K562 (cell line): ENCODE results near the gene TULP3. TPM values are rescaled to one million over a fixed set of nuclear protein-coding genes. Genes with fewer than 3 reads are reported as not detected.

Experiments
- CBFA2T2 ChIP-seq: fragments of 450-650 bp; conservative IDR thresholded peaks from 2 replicates; pipeline ENCODE4 v1.6.1; 2017; ENCODE audit warnings: mild to moderate bottlenecking
- CEBPB ChIP-seq: fragments of 450-650 bp; IDR thresholded peaks from 2 replicates; pipeline ENCODE4 v1.6.1; 2016; ENCODE audit warnings: missing genetic modification characterization, missing compliant biosample characterization
- FOXK1 ChIP-seq: sonication (generic); formaldehyde crosslinking; IDR thresholded peaks from 2 replicates; pipeline ENCODE4 v1.8.0; 2022; ENCODE audit warnings: missing genetic modification reagents, mild to moderate bottlenecking, borderline replicate concordance
- GABPB2 ChIP-seq: fragments of 250-450 bp; sonication (Bioruptor Pico); conservative IDR thresholded peaks from 2 replicates; pipeline ENCODE4 v1.5.1; 2021; ENCODE audit warnings: mild to moderate bottlenecking
- GMEB1 ChIP-seq: fragments of 250-450 bp; sonication (Bioruptor Pico); IDR thresholded peaks from 2 replicates; pipeline ENCODE4 v1.4.0; 2020; ENCODE audit warnings: mild to moderate bottlenecking
- HDAC2 ChIP-seq: fragments of 450-650 bp; IDR thresholded peaks from 2 replicates; pipeline ENCODE4 v1.6.1; 2016; ENCODE audit warnings: mild to moderate bottlenecking
- HES1 ChIP-seq: fragments of 450-650 bp; IDR thresholded peaks from 2 replicates; pipeline ENCODE4 v1.6.1; 2016; ENCODE audit warnings: low read depth, mild to moderate bottlenecking, moderate library complexity
- HMG20A ChIP-seq: fragments of 450-650 bp; formaldehyde crosslinking; conservative IDR thresholded peaks from 2 replicates; pipeline ENCODE4 v1.4.0; 2020; ENCODE audit warnings: mild to moderate bottlenecking, mixed read lengths
- MBD2 ChIP-seq: sonication (generic); IDR thresholded peaks from 2 replicates; pipeline ENCODE4 v1.6.1; 2016; ENCODE audit warnings: low read depth, borderline replicate concordance
- MTA2 ChIP-seq: fragments of 450-650 bp; IDR thresholded peaks from 2 replicates; pipeline ENCODE4 v1.6.1; 2016; ENCODE audit warnings: low read depth
- NCOA2 ChIP-seq, 2 experiments: fragments of 450-650 bp; IDR thresholded peaks; 2 replicates each; pipeline ENCODE4 v1.6.1; 2018; ENCODE audit warnings: mild to moderate bottlenecking in 2 of 2, moderate library complexity in 1 of 2; ENCODE audit not compliant: partially characterized antibody in 2 of 2
- NFATC3 ChIP-seq: fragments of 450-650 bp; IDR thresholded peaks from 2 replicates; pipeline ENCODE4 v1.6.1; 2017; ENCODE audit warnings: mild to moderate bottlenecking
- POLR2AphosphoS5 ChIP-seq: IDR thresholded peaks from 2 replicates; pipeline ENCODE4 v1.6.1; 2011; ENCODE audit warnings: mild to moderate bottlenecking, low read depth, low read length, moderate library complexity; ENCODE audit not compliant: control insufficient read depth, insufficient read depth
- STAT5A ChIP-seq: IDR thresholded peaks from 2 replicates; pipeline ENCODE4 v1.6.1; 2012; ENCODE audit warnings: low read length, inconsistent platforms, borderline replicate concordance
- TAF1 ChIP-seq: IDR thresholded peaks from 2 replicates; pipeline ENCODE4 v1.6.1; 2011; ENCODE audit warnings: mild to moderate bottlenecking, low read length, moderate library complexity; ENCODE audit not compliant: insufficient read depth, control insufficient read depth, severe bottlenecking; ENCODE audit errors: extremely low read depth
- YY1 ChIP-seq, 3 experiments: IDR thresholded peaks; 2 replicates each; pipeline ENCODE4 v1.6.1; 2011; ENCODE audit warnings: low read length in 2 of 3, mild to moderate bottlenecking in 2 of 3, moderate library complexity in 2 of 3, borderline replicate concordance in 1 of 3, control low read depth in 1 of 3, low read depth in 1 of 3; ENCODE audit not compliant: insufficient read depth in 3 of 3, insufficient replicate concordance in 2 of 3, control insufficient read depth in 1 of 3, insufficient read length in 1 of 3; ENCODE audit errors: extremely low read depth in 1 of 3
- ZFP30 ChIP-seq: fragments of 250-450 bp; sonication (Bioruptor Pico); IDR thresholded peaks from 2 replicates; pipeline ENCODE4 v1.8.0; 2022; ENCODE audit warnings: moderate library complexity, mild to moderate bottlenecking, inconsistent platforms, borderline replicate concordance
- ZFX ChIP-seq: sonication (generic); formaldehyde crosslinking; IDR thresholded peaks from 2 replicates; pipeline ENCODE4 v1.8.0; 2022; ENCODE audit warnings: mild to moderate bottlenecking, missing genetic modification reagents, moderate library complexity
- ZNF133 ChIP-seq: fragments of 250-450 bp; sonication (Bioruptor Pico); IDR thresholded peaks from 2 replicates; pipeline ENCODE4 v1.4.0; 2020; ENCODE audit warnings: mild to moderate bottlenecking
- ZNF324 ChIP-seq: fragments of 250-450 bp; sonication (Bioruptor Pico); IDR thresholded peaks from 2 replicates; pipeline ENCODE4 v1.4.0; 2020; ENCODE audit warnings: mild to moderate bottlenecking
- ZNF354B ChIP-seq: fragments of 250-450 bp; sonication (Bioruptor Pico); IDR thresholded peaks from 2 replicates; pipeline ENCODE4 v1.4.0; 2020
- ZNF507 ChIP-seq: conservative IDR thresholded peaks from 2 replicates; pipeline ENCODE4 v1.6.1; 2017; ENCODE audit warnings: missing genetic modification characterization, missing compliant biosample characterization
- ZNF639 ChIP-seq, 2 experiments: fragments of 200-800 bp in 1 of 2; sonication (Bioruptor generic) in 1 of 2; sonication (generic) in 1 of 2; formaldehyde crosslinking in 1 of 2; IDR thresholded peaks in 1 of 2; conservative IDR thresholded peaks in 1 of 2; 2 replicates each; pipeline versions ENCODE4 v1.5.0 to v1.6.1; 2016 to 2020; ENCODE audit warnings: missing compliant biosample characterization in 1 of 2, missing genetic modification characterization in 1 of 2, missing genetic modification reagents in 1 of 2
- ZNF740 ChIP-seq, 3 experiments: fragments of 200-800 bp in 1 of 3; sonication (Bioruptor generic) in 1 of 3; sonication (generic) in 1 of 3; formaldehyde crosslinking in 1 of 3; IDR thresholded peaks; 2 replicates each; pipeline versions ENCODE4 v1.6.1 to v1.8.0; 2016 to 2022; ENCODE audit warnings: mild to moderate bottlenecking in 2 of 3, missing compliant biosample characterization in 2 of 3, missing genetic modification characterization in 2 of 3, missing genetic modification reagents in 1 of 3
- polyA plus RNA-seq, 8 experiments: library from polyadenylated mRNA; depleted of rRNA in 4 of 8; stranded (reverse) in 5 of 8; unstranded in 3 of 8; fragments of >200 nt; fragmentation: Nextera tagmentation in 2 of 8; fragmentation: Illumina TruSeq in 1 of 8; extraction: Ambion mirVana in 2 of 8; extraction: Trizol in 1 of 8; gene quantifications; 2 replicates each; pipeline versions ENCODE4 v1.2.1 to v1.2.3, GENCODE V29; 2011 to 2014; ENCODE audit warnings: inconsistent platforms in 1 of 8, missing spikeins in 1 of 8
- total RNA-seq, 7 experiments: library from RNA; depleted of rRNA in 6 of 7; stranded (reverse); fragments of >200 nt in 6 of 7; fragmentation: Illumina TruSeq in 2 of 7; extraction: Trizol in 2 of 7; gene quantifications; 2 replicates each; pipeline versions ENCODE4 v1.2.1 to v1.2.3, GENCODE V29; 2011 to 2021; ENCODE audit warnings: low replicate concordance in 1 of 7

Gene TULP3
- total and polyA plus RNA-seq, 9 of the 15 experiments (the other 6 are each of a cell fraction or from before 2014, with no cell fraction given), result 3.6 to 13.3 (median 7.3) TPM

DNA sequence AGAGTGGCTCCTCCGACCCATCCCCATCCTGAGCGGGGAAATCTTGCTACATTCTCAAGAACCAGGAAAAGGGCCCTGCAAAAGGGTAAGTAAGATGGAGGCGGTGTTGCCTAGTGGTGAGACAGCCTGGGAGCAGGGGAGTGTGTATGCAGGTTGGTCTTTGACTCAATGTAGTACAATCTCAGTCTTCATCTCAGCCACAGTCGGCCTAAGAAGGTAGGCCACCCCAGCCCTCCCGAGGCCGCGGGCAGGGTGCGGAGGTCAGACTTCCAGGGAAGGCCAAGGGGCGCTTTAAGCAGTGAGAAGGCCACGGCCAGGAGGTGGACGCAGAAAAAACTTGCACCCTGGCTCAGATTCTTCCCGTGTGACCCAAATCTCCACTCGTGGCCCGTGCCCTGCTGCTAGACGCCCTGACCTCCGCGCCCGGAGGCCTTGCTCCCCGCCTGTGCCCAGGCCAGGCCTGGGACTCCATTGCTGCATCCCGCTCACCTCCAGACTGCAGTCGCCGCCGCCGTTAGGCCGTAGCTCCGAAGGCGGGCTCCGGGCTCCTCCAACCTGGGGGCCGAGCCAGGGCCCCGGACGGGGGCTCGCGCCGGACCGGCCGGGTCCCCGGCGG, 14.2 kb upstream of the TULP3 start (continued):
- TF ChIP-seq ZFP30 (CRISPR knock-in tag) (no peak), FOXK1 (CRISPR knock-in tag) (no peak), GABPB2 (no peak), MBD2 (no peak), MTA2 (no peak), ZNF639 (CRISPR knock-in tag; conservative IDR thresholded peaks at IDR 0.05 in 1 of 2, IDR thresholded peaks at IDR 0.05 in 1 of 2) (peak in 1 of 2 experiments; percentile 18; a peak in 2 of 4 replicates), YY1 (IDR thresholded peaks at IDR 0.05; ENCODE audit: borderline replicate concordance in 1 of 3, control insufficient read depth in 1 of 3, extremely low read depth in 1 of 3, insufficient read depth in 3 of 3, insufficient read length in 1 of 3, insufficient replicate concordance in 2 of 3, low read depth in 1 of 3, low read length in 2 of 3) (peak in 1 of 3 experiments; percentile 54), CEBPB (tag) (no peak), HMG20A (CRISPR knock-in tag) (no peak), ZNF324 (CRISPR knock-in tag) (no peak), POLR2AphosphoS5 (no peak), ZNF740 (CRISPR knock-in tag; IDR thresholded peaks at IDR 0.05) (no peak), ZNF740 (tag; IDR thresholded peaks at IDR 0.05) (peak in 1 of 2 experiments; percentile 48; a peak in 1 of 4 replicates), HDAC2 (no peak), ZFX (CRISPR knock-in tag) (peak; percentile 69), NFATC3 (no peak), CBFA2T2 (no peak), GMEB1 (CRISPR knock-in tag) (no peak), ZNF354B (CRISPR knock-in tag) (no peak), ZNF133 (CRISPR knock-in tag) (no peak), NCOA2 (IDR thresholded peaks at IDR 0.05; ENCODE audit: partially characterized antibody in 2 of 2) (no peak), TAF1 (no peak), ZNF507 (tag) (no peak), HES1 (no peak), STAT5A (no peak)
